Measurements from ENCODE around the gene ANKK1.

ANKK1 gene

GRCh38 chr11:113405724-113406478, 18.3 kb downstream of the ANKK1 start:
- no peak for TF ChIP-seq CTCF (IDR thresholded peaks at IDR 0.05; ENCODE audit: insufficient read depth, low read depth, low read length, missing control alignments)
- DNase-seq (ENCODE audit: low read depth) = no peak
- H3K4me3 ChIP-seq (ENCODE audit: low read depth, low read length) = no peak overlapping the region

- H3K4me3 ChIP-seq (ENCODE audit: low read depth, low read length) = no peak overlapping the region
- no peak for TF ChIP-seq CTCF (IDR thresholded peaks at IDR 0.05; ENCODE audit: insufficient read depth, low read depth, low read length, missing control alignments)
- no peak for DNase-seq (ENCODE audit: low read depth)
Measured at GRCh38 chr11:113407163-113407562, 19.6 kb downstream of the ANKK1 start.

GRCh38 chr11:113408206-113408605, 20.6 kb downstream of the ANKK1 start:
- no peak for TF ChIP-seq CTCF (IDR thresholded peaks at IDR 0.05; ENCODE audit: insufficient read depth, low read depth, low read length, missing control alignments)
- H3K4me3 ChIP-seq (ENCODE audit: low read depth, low read length) = no peak overlapping the region
- DNase-seq (ENCODE audit: low read depth) = no peak

GRCh38 chr11:113408887-113409286, 21.3 kb downstream of the ANKK1 start:
- TF ChIP-seq CTCF (IDR thresholded peaks at IDR 0.05; ENCODE audit: insufficient read depth, low read depth, low read length, missing control alignments) = no peak
- no peak overlapping the region for H3K4me3 ChIP-seq (ENCODE audit: low read depth, low read length)
- no peak for DNase-seq (ENCODE audit: low read depth)

GRCh38 chr11:113409526-113409925, 21.9 kb downstream of the ANKK1 start:
- DNase-seq (ENCODE audit: low read depth) = no peak
- no peak for TF ChIP-seq CTCF (IDR thresholded peaks at IDR 0.05; ENCODE audit: insufficient read depth, low read depth, low read length, missing control alignments)
- no peak overlapping the region for H3K4me3 ChIP-seq (ENCODE audit: low read depth, low read length)

GRCh38 chr11:113410414-113411135, 23.0 kb downstream of the ANKK1 start:
- no peak for TF ChIP-seq CTCF (IDR thresholded peaks at IDR 0.05; ENCODE audit: insufficient read depth, low read depth, low read length, missing control alignments)
- no peak for DNase-seq (ENCODE audit: low read depth)
- H3K4me3 ChIP-seq (ENCODE audit: low read depth, low read length) = no peak overlapping the region

Data from GM12865 (cell line).